HG02588 (cell line): ENCODE results near the gene TMEM244.
"Not testable (repeated sequence)": the region's sequence is repeated elsewhere in the genome, so short reads cannot be mapped to it uniquely, and the experiment has no call there.

Experiments used
- ATAC-seq: cut with Tn5 transposase; IDR thresholded peaks from one replicate; pipeline ENCODE4 v1.9.1; 2021; ENCODE audit warnings: mild to moderate bottlenecking, moderate library complexity; ENCODE audit not compliant: unreplicated experiment

Gene TMEM244

GRCh38 chr6:129860908-129861665 is at the start of gene TMEM244:
Gene TMEM244 (minus strand): TSS chr6:129861315. CDS start chr6:129861188, 127 bp downstream.
- ATAC-seq: no peak

GRCh38 chr6:129908858-129909257 is 47.7 kb upstream of the TMEM244 start:
- peak; percentile 73 for ATAC-seq

GRCh38 chr6:129908356-129908755 is 47.2 kb upstream of the TMEM244 start:
- ATAC-seq: no peak

- ATAC-seq: no peak
Measured at GRCh38 chr6:129906515-129907077, 45.5 kb upstream of the TMEM244 start.

- ATAC-seq: peak; percentile 56
Measured at GRCh38 chr6:129903082-129903481, 42.0 kb upstream of the TMEM244 start.

GRCh38 chr6:129902681-129903080 is 41.6 kb upstream of the TMEM244 start:
- no peak for ATAC-seq

GRCh38 chr6:129901910-129902309 is 40.8 kb upstream of the TMEM244 start:
- ATAC-seq: no peak

GRCh38 chr6:129895692-129896091 is 34.6 kb upstream of the TMEM244 start:
- no peak for ATAC-seq

- no peak for ATAC-seq
Measured at GRCh38 chr6:129894921-129895320, 33.8 kb upstream of the TMEM244 start.

- ATAC-seq: no peak
Measured at GRCh38 chr6:129893640-129894039, 32.5 kb upstream of the TMEM244 start.

- no peak for ATAC-seq
Measured at GRCh38 chr6:129890701-129891100, 29.6 kb upstream of the TMEM244 start.

- no peak for ATAC-seq
Measured at GRCh38 chr6:129890164-129890563, 29.0 kb upstream of the TMEM244 start.

- no peak for ATAC-seq
Measured at GRCh38 chr6:129889580-129889979, 28.5 kb upstream of the TMEM244 start.

GRCh38 chr6:129886401-129887155 is 25.5 kb upstream of the TMEM244 start:
- no peak for ATAC-seq

- ATAC-seq: no peak
Measured at GRCh38 chr6:129884211-129884610, 23.1 kb upstream of the TMEM244 start.

- ATAC-seq: peak; percentile 95
Measured at GRCh38 chr6:129882510-129883023, 21.5 kb upstream of the TMEM244 start.

GRCh38 chr6:129877894-129878293 is 16.8 kb upstream of the TMEM244 start:
- not testable (repeated sequence) for ATAC-seq

GRCh38 chr6:129875610-129876520 is 14.8 kb upstream of the TMEM244 start:
- peak; percentile 78 for ATAC-seq

GRCh38 chr6:129874837-129875236 is 13.7 kb upstream of the TMEM244 start:
- ATAC-seq: no peak

- ATAC-seq: no peak
Measured at GRCh38 chr6:129872586-129872985, 11.5 kb upstream of the TMEM244 start.

- no peak for ATAC-seq
Measured at GRCh38 chr6:129871221-129871620, 10.1 kb upstream of the TMEM244 start.
